HepG2 (cell line): ENCODE results near the gene GFPT2. TPM values are rescaled to one million over a fixed set of nuclear protein-coding genes. Genes with fewer than 3 reads are reported as not detected.

ENCODE experiments used
- FOXC1 ChIP-seq: sonication (generic); formaldehyde crosslinking; IDR thresholded peaks from 2 replicates; pipeline ENCODE4 v1.8.0; 2022; ENCODE audit warnings: mild to moderate bottlenecking, missing genetic modification reagents, borderline replicate concordance
- HMGXB4 ChIP-seq, 2 experiments: sonication (generic) in 1 of 2; formaldehyde crosslinking in 1 of 2; IDR thresholded peaks; 2 replicates each; pipeline versions ENCODE4 v1.4.0 to v1.6.1; 2018 to 2020; ENCODE audit warnings: missing genetic modification reagents in 2 of 2, borderline replicate concordance in 1 of 2, low read depth in 1 of 2, mild to moderate bottlenecking in 1 of 2, missing biosample characterization in 1 of 2
- HOMEZ ChIP-seq: IDR thresholded peaks from 2 replicates; pipeline ENCODE4 v1.6.1; 2016; ENCODE audit warnings: low read depth
- KDM2A ChIP-seq: sonication (generic); formaldehyde crosslinking; IDR thresholded peaks from 2 replicates; pipeline ENCODE4 v1.4.0; 2020; ENCODE audit warnings: low read depth, missing genetic modification reagents, borderline replicate concordance
- KLF11 ChIP-seq: IDR thresholded peaks from 2 replicates; pipeline ENCODE4 v1.6.1; 2016; ENCODE audit warnings: missing compliant biosample characterization
- MAFG ChIP-seq: sonication (generic); formaldehyde crosslinking; IDR thresholded peaks from 2 replicates; pipeline ENCODE4 v1.5.1; 2020; ENCODE audit warnings: mild to moderate bottlenecking, missing genetic modification reagents
- SALL1 ChIP-seq: sonication (generic); formaldehyde crosslinking; IDR thresholded peaks from 2 replicates; pipeline ENCODE4 v1.8.0; 2022; ENCODE audit warnings: mild to moderate bottlenecking, missing genetic modification reagents
- ZMYM3 ChIP-seq: sonication (generic); formaldehyde crosslinking; IDR thresholded peaks from 2 replicates; pipeline ENCODE4 v1.5.1; 2020; ENCODE audit warnings: mild to moderate bottlenecking, missing genetic modification reagents
- ZNF501 ChIP-seq: sonication (generic); formaldehyde crosslinking; IDR thresholded peaks from 2 replicates; pipeline ENCODE4 v1.5.1; 2020; ENCODE audit warnings: mild to moderate bottlenecking, moderate library complexity, missing genetic modification reagents
- ZNF614 ChIP-seq: IDR thresholded peaks from 2 replicates; pipeline ENCODE4 v1.6.1; 2018; ENCODE audit warnings: missing biosample characterization, missing genetic modification reagents, inconsistent platforms, borderline replicate concordance
- polyA plus RNA-seq, 8 experiments: library from polyadenylated mRNA; depleted of rRNA in 3 of 8; stranded (reverse) in 7 of 8; unstranded in 1 of 8; fragments of >200 nt; fragmentation: Illumina TruSeq in 4 of 8; extraction: Trizol in 4 of 8; gene quantifications; 2 replicates each; pipeline versions ENCODE4 v1.2.1 to v1.2.3, GENCODE V29; 2011 to 2016; ENCODE audit warnings: low read depth in 4 of 8, missing spikeins in 1 of 8, mixed read lengths in 1 of 8; ENCODE audit not compliant: insufficient read depth in 1 of 8
- total RNA-seq, 5 experiments: library from RNA; depleted of rRNA; stranded (reverse); fragments of >200 nt; fragmentation: Illumina TruSeq; extraction: Trizol; gene quantifications; 2 replicates each; pipeline ENCODE4 v1.2.3, GENCODE V29; 2016; ENCODE audit warnings: low read depth in 1 of 5
- TF ChIP-seq, protein P1 (sequence below): sonication (generic); formaldehyde crosslinking; IDR thresholded peaks from 2 replicates; pipeline ENCODE4 v1.4.0; 2020; ENCODE audit warnings: missing genetic modification reagents
- TF ChIP-seq, protein P2 (sequence below): sonication (generic); formaldehyde crosslinking; IDR thresholded peaks from 2 replicates; pipeline ENCODE4 v1.5.0; 2020; ENCODE audit warnings: mild to moderate bottlenecking, missing genetic modification reagents, moderate library complexity
- TF ChIP-seq, protein P3 (sequence below): sonication (generic); formaldehyde crosslinking; IDR thresholded peaks from 2 replicates; pipeline ENCODE4 v1.9.0; 2022; ENCODE audit warnings: missing genetic modification reagents, mild to moderate bottlenecking, borderline replicate concordance
- TF ChIP-seq, protein P4 (sequence below): IDR thresholded peaks from 2 replicates; pipeline ENCODE4 v1.6.1; 2012; ENCODE audit warnings: inconsistent platforms

Gene GFPT2
- total and polyA plus RNA-seq, 2 of the 13 experiments (the other 11 are each of a cell fraction or from before 2014, with no cell fraction given) = 0.18 TPM

DNA sequence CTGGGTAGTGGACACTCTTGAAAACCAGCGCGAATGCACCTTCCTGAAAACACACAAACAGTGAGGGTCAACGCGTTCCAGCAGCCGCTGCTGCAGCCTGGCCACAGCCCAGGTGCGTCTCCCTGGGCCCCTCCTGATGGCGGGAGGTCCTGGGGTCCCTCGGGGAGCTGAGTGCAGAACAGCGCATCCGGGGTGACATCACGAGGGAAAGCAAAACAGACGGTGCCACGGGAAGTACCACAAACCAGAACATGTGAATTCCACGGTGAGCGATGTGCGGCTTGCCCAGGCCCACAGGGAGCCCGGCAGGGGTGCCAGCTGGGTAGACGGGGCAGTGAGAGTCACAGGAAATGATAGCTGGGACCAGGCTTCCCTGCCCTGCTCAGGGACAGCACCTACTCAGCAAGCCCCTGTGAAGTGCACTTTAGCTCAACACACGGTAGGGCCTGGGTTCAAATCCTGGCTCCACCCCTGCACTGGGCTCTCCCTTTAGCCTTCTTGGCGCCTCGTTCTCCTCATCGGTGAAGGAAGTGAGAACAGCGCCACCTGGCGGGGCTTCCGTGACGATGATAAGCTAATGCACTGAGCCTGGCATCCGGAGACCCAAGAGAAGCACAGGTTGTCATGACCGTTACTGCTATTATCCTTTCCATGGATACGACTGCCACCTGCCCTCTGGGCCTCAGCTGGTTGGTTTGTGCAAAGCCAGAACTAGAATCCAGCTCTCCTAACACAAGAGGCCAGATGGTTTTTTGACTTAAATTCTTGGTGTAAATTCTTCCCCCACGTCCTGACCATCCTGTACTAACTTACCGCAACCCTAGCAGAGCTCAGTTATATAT, 24.6 kb downstream of the GFPT2 start (continued):
- TF ChIP-seq, protein P1, sequence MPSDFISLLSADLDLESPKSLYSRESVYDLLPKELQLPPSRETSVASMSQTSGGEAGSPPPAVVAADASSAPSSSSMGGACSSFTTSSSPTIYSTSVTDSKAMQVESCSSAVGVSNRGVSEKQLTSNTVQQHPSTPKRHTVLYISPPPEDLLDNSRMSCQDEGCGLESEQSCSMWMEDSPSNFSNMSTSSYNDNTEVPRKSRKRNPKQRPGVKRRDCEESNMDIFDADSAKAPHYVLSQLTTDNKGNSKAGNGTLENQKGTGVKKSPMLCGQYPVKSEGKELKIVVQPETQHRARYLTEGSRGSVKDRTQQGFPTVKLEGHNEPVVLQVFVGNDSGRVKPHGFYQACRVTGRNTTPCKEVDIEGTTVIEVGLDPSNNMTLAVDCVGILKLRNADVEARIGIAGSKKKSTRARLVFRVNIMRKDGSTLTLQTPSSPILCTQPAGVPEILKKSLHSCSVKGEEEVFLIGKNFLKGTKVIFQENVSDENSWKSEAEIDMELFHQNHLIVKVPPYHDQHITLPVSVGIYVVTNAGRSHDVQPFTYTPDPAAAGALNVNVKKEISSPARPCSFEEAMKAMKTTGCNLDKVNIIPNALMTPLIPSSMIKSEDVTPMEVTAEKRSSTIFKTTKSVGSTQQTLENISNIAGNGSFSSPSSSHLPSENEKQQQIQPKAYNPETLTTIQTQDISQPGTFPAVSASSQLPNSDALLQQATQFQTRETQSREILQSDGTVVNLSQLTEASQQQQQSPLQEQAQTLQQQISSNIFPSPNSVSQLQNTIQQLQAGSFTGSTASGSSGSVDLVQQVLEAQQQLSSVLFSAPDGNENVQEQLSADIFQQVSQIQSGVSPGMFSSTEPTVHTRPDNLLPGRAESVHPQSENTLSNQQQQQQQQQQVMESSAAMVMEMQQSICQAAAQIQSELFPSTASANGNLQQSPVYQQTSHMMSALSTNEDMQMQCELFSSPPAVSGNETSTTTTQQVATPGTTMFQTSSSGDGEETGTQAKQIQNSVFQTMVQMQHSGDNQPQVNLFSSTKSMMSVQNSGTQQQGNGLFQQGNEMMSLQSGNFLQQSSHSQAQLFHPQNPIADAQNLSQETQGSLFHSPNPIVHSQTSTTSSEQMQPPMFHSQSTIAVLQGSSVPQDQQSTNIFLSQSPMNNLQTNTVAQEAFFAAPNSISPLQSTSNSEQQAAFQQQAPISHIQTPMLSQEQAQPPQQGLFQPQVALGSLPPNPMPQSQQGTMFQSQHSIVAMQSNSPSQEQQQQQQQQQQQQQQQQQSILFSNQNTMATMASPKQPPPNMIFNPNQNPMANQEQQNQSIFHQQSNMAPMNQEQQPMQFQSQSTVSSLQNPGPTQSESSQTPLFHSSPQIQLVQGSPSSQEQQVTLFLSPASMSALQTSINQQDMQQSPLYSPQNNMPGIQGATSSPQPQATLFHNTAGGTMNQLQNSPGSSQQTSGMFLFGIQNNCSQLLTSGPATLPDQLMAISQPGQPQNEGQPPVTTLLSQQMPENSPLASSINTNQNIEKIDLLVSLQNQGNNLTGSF (CRISPR knock-in tag) = no peak
- TF ChIP-seq, protein P2, sequence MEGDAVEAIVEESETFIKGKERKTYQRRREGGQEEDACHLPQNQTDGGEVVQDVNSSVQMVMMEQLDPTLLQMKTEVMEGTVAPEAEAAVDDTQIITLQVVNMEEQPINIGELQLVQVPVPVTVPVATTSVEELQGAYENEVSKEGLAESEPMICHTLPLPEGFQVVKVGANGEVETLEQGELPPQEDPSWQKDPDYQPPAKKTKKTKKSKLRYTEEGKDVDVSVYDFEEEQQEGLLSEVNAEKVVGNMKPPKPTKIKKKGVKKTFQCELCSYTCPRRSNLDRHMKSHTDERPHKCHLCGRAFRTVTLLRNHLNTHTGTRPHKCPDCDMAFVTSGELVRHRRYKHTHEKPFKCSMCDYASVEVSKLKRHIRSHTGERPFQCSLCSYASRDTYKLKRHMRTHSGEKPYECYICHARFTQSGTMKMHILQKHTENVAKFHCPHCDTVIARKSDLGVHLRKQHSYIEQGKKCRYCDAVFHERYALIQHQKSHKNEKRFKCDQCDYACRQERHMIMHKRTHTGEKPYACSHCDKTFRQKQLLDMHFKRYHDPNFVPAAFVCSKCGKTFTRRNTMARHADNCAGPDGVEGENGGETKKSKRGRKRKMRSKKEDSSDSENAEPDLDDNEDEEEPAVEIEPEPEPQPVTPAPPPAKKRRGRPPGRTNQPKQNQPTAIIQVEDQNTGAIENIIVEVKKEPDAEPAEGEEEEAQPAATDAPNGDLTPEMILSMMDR = peak; percentile 91
- no peak for TF ChIP-seq FOXC1
- TF ChIP-seq KLF11 (CRISPR knock-in tag) = no peak
- peak; percentile 82; the same call in 1 of the 2 replicates for TF ChIP-seq KDM2A (CRISPR knock-in tag)
- TF ChIP-seq, protein P3, sequence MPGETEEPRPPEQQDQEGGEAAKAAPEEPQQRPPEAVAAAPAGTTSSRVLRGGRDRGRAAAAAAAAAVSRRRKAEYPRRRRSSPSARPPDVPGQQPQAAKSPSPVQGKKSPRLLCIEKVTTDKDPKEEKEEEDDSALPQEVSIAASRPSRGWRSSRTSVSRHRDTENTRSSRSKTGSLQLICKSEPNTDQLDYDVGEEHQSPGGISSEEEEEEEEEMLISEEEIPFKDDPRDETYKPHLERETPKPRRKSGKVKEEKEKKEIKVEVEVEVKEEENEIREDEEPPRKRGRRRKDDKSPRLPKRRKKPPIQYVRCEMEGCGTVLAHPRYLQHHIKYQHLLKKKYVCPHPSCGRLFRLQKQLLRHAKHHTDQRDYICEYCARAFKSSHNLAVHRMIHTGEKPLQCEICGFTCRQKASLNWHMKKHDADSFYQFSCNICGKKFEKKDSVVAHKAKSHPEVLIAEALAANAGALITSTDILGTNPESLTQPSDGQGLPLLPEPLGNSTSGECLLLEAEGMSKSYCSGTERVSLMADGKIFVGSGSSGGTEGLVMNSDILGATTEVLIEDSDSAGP (CRISPR knock-in tag) = no peak
- no peak for TF ChIP-seq HOMEZ (CRISPR knock-in tag)
- no peak for TF ChIP-seq ZNF501
- TF ChIP-seq SALL1 = peak; percentile 30; the same call in 1 of the 2 replicates
- no peak for TF ChIP-seq MAFG (CRISPR knock-in tag)
- TF ChIP-seq, protein P4, sequence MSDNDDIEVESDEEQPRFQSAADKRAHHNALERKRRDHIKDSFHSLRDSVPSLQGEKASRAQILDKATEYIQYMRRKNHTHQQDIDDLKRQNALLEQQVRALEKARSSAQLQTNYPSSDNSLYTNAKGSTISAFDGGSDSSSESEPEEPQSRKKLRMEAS = no peak
- TF ChIP-seq ZNF614 = no peak
- peak in 1 of 2 experiments; percentile 59; a peak in 1 of 4 replicates for TF ChIP-seq HMGXB4 (CRISPR knock-in tag; IDR thresholded peaks at IDR 0.05; ENCODE audit: borderline replicate concordance in 1 of 2, low read depth in 1 of 2)
- peak; percentile 46; the same call in 1 of the 2 replicates for TF ChIP-seq ZMYM3 (CRISPR knock-in tag)
